Measurements from ENCODE around the gene RNASEL.

DNA sequence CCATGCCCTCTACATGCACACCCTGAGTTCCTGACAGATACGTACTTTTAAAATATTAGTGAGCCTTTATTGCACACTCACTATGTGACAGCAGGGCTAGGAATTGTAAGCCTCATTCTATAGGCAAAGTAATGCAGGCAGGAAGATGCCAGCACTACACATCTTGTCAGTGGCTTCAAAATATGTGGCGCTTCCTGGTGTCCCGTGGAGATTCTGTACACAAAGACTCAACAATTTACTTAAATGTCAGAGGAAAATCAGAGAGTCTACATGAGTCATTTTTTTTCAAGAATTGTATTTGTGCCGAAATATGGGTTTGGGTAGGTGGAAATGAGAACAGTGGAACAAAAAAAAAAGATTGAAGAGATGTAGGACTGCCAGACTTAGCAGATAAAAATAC lies 27.6 kb downstream of the RNASEL start:
- TF ChIP-seq, protein P1, sequence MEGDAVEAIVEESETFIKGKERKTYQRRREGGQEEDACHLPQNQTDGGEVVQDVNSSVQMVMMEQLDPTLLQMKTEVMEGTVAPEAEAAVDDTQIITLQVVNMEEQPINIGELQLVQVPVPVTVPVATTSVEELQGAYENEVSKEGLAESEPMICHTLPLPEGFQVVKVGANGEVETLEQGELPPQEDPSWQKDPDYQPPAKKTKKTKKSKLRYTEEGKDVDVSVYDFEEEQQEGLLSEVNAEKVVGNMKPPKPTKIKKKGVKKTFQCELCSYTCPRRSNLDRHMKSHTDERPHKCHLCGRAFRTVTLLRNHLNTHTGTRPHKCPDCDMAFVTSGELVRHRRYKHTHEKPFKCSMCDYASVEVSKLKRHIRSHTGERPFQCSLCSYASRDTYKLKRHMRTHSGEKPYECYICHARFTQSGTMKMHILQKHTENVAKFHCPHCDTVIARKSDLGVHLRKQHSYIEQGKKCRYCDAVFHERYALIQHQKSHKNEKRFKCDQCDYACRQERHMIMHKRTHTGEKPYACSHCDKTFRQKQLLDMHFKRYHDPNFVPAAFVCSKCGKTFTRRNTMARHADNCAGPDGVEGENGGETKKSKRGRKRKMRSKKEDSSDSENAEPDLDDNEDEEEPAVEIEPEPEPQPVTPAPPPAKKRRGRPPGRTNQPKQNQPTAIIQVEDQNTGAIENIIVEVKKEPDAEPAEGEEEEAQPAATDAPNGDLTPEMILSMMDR (IDR thresholded peaks at IDR 0.05) = no peak
- TF ChIP-seq TCF7L2 (IDR thresholded peaks at IDR 0.05; ENCODE audit: low read depth, low read length) = no peak

Data from Panc1 (cell line).